PC-9 (cell line): Measurements from ENCODE around the gene DCUN1D1. TPM values are rescaled to one million over a fixed set of nuclear protein-coding genes. Genes with fewer than 3 reads are reported as not detected.

Source experiments
- BruUV-seq: library from RNA; stranded (reverse); fragments of 400-500 nt; replicated peaks from 2 replicates; lab custom pipeline; 2021; lab: Mats Ljungman, UMichigan
- CTCF ChIA-PET: fragments of 300-600 bp; sonication (Branson Sonifier 250); formaldehyde crosslinking; loops from one replicate; lab custom pipeline; 2022; ENCODE audit warnings: antibody characterized with exemption; lab: Charles Lee
- POLR2A ChIA-PET: fragments of 300-600 bp; sonication (Branson Sonifier 250); formaldehyde crosslinking; loops from one replicate; lab custom pipeline; 2022; ENCODE audit warnings: antibody characterized with exemption; ENCODE audit not compliant: unreplicated experiment; lab: Charles Lee
- DNase-seq, 2 experiments: peaks; one replicate each; pipeline versions ENCODE4 v3.0.0 to v3.0.0-alpha.2; 2015 to 2022; ENCODE audit warnings: mixed read lengths in 1 of 2
- H2AFZ ChIP-seq: fragments of 200-600 bp; sonication (generic); 2 replicates; pipeline ENCODE4 v1.8.1; 2017; ENCODE audit warnings: antibody characterized with exemption
- H3F3A ChIP-seq: fragments of 200-600 bp; sonication (generic); 2 replicates; pipeline ENCODE4 v1.8.1; 2017; ENCODE audit warnings: antibody characterized with exemption, mild to moderate bottlenecking, low read depth; ENCODE audit not compliant: insufficient read depth
- H3K27ac ChIP-seq: fragments of 200-600 bp; sonication (generic); 2 replicates; pipeline ENCODE4 v1.6.1; 2016; ENCODE audit warnings: mixed run types
- H3K27me3 ChIP-seq: fragments of 200-600 bp; sonication (generic); 2 replicates; pipeline ENCODE4 v1.6.1; 2016; ENCODE audit warnings: low read depth, mixed run types; ENCODE audit not compliant: insufficient read depth
- H3K36me3 ChIP-seq: fragments of 200-600 bp; sonication (generic); 2 replicates; pipeline ENCODE4 v1.6.1; 2016; ENCODE audit warnings: low read depth, mixed run types
- H3K4me1 ChIP-seq: fragments of 200-600 bp; sonication (generic); replicated peaks from 2 replicates; pipeline ENCODE4 v1.6.1; 2016; ENCODE audit warnings: mixed run types; ENCODE audit not compliant: insufficient read depth
- H3K4me2 ChIP-seq: fragments of 200-600 bp; sonication (generic); 2 replicates; pipeline ENCODE4 v1.6.1; 2017; ENCODE audit warnings: mixed run types
- H3K4me3 ChIP-seq: fragments of 200-600 bp; sonication (generic); 2 replicates; pipeline ENCODE4 v1.6.1; 2016; ENCODE audit warnings: mixed run types
- H3K79me2 ChIP-seq: fragments of 200-600 bp; sonication (generic); 2 replicates; pipeline ENCODE4 v1.6.1; 2017; ENCODE audit warnings: low read depth, mixed run types
- H3K9me2 ChIP-seq: fragments of 200-600 bp; sonication (generic); 2 replicates; pipeline ENCODE4 v1.8.1; 2017; ENCODE audit warnings: mild to moderate bottlenecking; ENCODE audit not compliant: insufficient read depth
- H3K9me3 ChIP-seq: fragments of 200-600 bp; sonication (generic); 2 replicates; pipeline ENCODE4 v1.8.1; 2016; ENCODE audit warnings: low read depth; ENCODE audit not compliant: insufficient read depth
- H4K20me1 ChIP-seq: fragments of 200-600 bp; sonication (generic); 2 replicates; pipeline ENCODE4 v1.8.1; 2017; ENCODE audit not compliant: insufficient read depth
- EZH2 ChIP-seq: fragments of 200-600 bp; sonication (generic); IDR thresholded peaks from 2 replicates; pipeline ENCODE4 v1.8.0; 2017; ENCODE audit warnings: antibody characterized with exemption, low read depth
- intact Hi-C: fragments of 100-400 bp; cut with micrococcal nuclease; formaldehyde crosslinking; loops from one replicate; pipeline ENCODE4 v1.10.0; 2022; ENCODE audit not compliant: unreplicated experiment
- total RNA-seq: library from RNA; stranded (reverse); gene quantifications from 2 replicates; pipeline ENCODE4 v1.2.3, GENCODE V29; 2021
- TF ChIP-seq, protein P1 (sequence below): fragments of 200-600 bp; sonication (generic); conservative IDR thresholded peaks from 2 replicates; pipeline ENCODE4 v1.6.1; 2017; ENCODE audit warnings: mixed run types, antibody characterized with exemption, mild to moderate bottlenecking, moderate library complexity

Gene DCUN1D1
- total RNA-seq, 1 experiment from 2014 or later: 93.5 TPM

DNA sequence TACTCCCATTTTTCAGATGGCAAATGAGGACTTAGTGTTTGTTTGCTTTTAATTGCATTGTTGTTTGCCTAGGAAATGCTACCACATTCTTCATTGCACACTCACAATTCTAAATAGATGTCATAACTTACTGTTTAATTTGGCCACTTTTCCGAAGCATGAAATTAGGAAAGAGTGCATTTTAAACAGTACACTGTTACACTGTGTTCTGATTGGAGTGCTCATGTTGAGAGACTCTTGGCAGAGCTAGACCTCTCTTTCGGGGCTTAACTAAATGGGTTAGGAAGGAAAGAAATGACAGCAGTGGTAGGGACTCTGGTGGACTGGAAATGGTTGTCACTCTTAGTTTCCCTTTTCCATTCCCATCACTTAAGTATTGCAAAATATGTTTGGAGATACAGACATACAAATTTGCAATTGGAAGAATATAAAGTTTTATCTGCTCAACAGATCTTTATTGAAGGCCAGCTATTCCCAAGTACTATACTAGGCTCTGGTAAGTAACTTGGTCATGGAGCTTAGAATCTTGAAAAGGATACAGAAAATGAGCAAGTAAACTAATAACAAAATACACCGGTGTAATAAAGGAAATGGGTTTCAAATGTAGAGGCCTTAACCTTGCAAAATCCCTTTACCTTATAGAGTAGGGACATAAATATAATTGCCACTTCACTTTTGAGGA lies 90.2 kb downstream of the DCUN1D1 start:
- Histone ChIP-seq H3K9me2 (no peaks in the 10 kb centered on the region), H3K4me3 (no peak overlapping the region), H3F3A (0 out of 2 replicates have a peak, but pooled peaks cover 7% of the 10 kb centered on the region), H3K4me1 (peaks cover 16% of the 10 kb centered on the region), H3K27me3 (no peaks in the 10 kb centered on the region), H2AFZ (no peak overlapping the region), H3K79me2 (no peaks in the 10 kb centered on the region), H3K9me3 (no peaks in the 10 kb centered on the region), H3K36me3 (peaks cover 24% of the 10 kb centered on the region), H3K4me2 (no peak overlapping the region), H4K20me1 (no peaks in the 10 kb centered on the region), H3K27ac (no peak overlapping the region)
- peak in 1 of 2 experiments; percentile 57 for DNase-seq
- ChIA-PET CTCF (no interaction called here), POLR2A (no interaction called here)
- BruUV-seq: no TSS peak
- intact Hi-C loops: no loop called here
- TF ChIP-seq EZH2: no peak
- TF ChIP-seq, protein P1, sequence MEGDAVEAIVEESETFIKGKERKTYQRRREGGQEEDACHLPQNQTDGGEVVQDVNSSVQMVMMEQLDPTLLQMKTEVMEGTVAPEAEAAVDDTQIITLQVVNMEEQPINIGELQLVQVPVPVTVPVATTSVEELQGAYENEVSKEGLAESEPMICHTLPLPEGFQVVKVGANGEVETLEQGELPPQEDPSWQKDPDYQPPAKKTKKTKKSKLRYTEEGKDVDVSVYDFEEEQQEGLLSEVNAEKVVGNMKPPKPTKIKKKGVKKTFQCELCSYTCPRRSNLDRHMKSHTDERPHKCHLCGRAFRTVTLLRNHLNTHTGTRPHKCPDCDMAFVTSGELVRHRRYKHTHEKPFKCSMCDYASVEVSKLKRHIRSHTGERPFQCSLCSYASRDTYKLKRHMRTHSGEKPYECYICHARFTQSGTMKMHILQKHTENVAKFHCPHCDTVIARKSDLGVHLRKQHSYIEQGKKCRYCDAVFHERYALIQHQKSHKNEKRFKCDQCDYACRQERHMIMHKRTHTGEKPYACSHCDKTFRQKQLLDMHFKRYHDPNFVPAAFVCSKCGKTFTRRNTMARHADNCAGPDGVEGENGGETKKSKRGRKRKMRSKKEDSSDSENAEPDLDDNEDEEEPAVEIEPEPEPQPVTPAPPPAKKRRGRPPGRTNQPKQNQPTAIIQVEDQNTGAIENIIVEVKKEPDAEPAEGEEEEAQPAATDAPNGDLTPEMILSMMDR: no peak

Other genes with a start within 250 kb of the DCUN1D1 start
- gene ATP11B, start 187.0 kb downstream of the DCUN1D1 start, total RNA-seq: 48.3 and 66.5 TPM in 2 replicates
- gene MCCC1, start 119.0 kb upstream of the DCUN1D1 start, total RNA-seq: 52.6 and 56.8 TPM in 2 replicates
- gene LAMP3, start 182.2 kb upstream of the DCUN1D1 start, total RNA-seq: 2.8 and 4.1 TPM in 2 replicates